Lung (tissue), 13 donors: ENCODE measurements around the gene THSD8. TPM values are rescaled to one million over a fixed set of nuclear protein-coding genes. Genes with fewer than 3 reads are reported as not detected.
"Not testable (repeated sequence)": the region's sequence is repeated elsewhere in the genome, so short reads cannot be mapped to it uniquely, and the experiment has no call there.

Experiments
- ATAC-seq: fragments of 200-7000 bp; cut with Tn5 transposase; one replicate; pipeline ENCODE4 v1.9.1; 2020; ENCODE audit warnings: moderate number of reproducible peaks; ENCODE audit not compliant: insufficient read depth, low FRiP score
- DNase-seq, 3 donors: peaks; one replicate each; pipeline ENCODE4 v3.0.0-alpha.2; 2013 to 2017
- H3K27ac ChIP-seq, 2 donors: one replicate each; pipeline ENCODE4 v1.5.1; 2013; ENCODE audit warnings: mild to moderate bottlenecking in 2 of 2, moderate library complexity in 2 of 2, control low read depth in 1 of 2, inconsistent platforms in 1 of 2, low read depth in 1 of 2, low read length in 1 of 2
- H3K27me3 ChIP-seq, 3 donors: one replicate each; pipeline ENCODE4 v1.5.1; 2013; ENCODE audit warnings: low read length in 2 of 3; ENCODE audit not compliant: control insufficient read depth in 3 of 3, insufficient read depth in 3 of 3
- H3K36me3 ChIP-seq, 4 donors: one replicate each; pipeline ENCODE4 v1.5.1; 2013; ENCODE audit warnings: low read length in 4 of 4, mild to moderate bottlenecking in 1 of 4, moderate library complexity in 1 of 4; ENCODE audit not compliant: control insufficient read depth in 4 of 4, insufficient read depth in 4 of 4
- H3K4me1 ChIP-seq, 5 donors: one replicate each; pipeline ENCODE4 v1.5.1; 2013; ENCODE audit warnings: low read length in 5 of 5, mild to moderate bottlenecking in 2 of 5, moderate library complexity in 1 of 5; ENCODE audit not compliant: control insufficient read depth in 5 of 5, insufficient read depth in 5 of 5
- H3K4me3 ChIP-seq: one replicate; pipeline ENCODE4 v1.5.1; 2013; ENCODE audit warnings: mild to moderate bottlenecking, control low read depth, moderate library complexity
- H3K9ac ChIP-seq, 2 donors: one replicate each; pipeline ENCODE4 v1.5.1; 2013; ENCODE audit warnings: low read length in 2 of 2, control low read depth in 1 of 2; ENCODE audit not compliant: insufficient read depth in 1 of 2
- H3K9me3 ChIP-seq, 4 donors: one replicate each; pipeline ENCODE4 v1.5.1; 2013; ENCODE audit warnings: low read length in 3 of 4, mild to moderate bottlenecking in 1 of 4, moderate library complexity in 1 of 4; ENCODE audit not compliant: control insufficient read depth in 4 of 4, insufficient read depth in 3 of 4
- CTCF ChIP-seq: IDR thresholded peaks from 2 replicates; pipeline ENCODE4 v1.5.1; 2012; ENCODE audit warnings: mild to moderate bottlenecking; ENCODE audit errors: control extremely low read depth, extremely low read depth
- WGBS, 2 donors: extraction: QIAGEN DNeasy Blood & Tissue Kit; methylation state at CpG; one replicate each; pipeline ENCODE4 v1.1.7; 2013; 5-methylcytosine and 5-hydroxymethylcytosine counted together
- polyA plus RNA-seq, 2 donors: library from polyadenylated mRNA; stranded (reverse); fragments of 200-250 nt; gene quantifications; one replicate each; pipeline ENCODE4 v1.2.1, GENCODE V29; 2013
- small RNA-seq: library from RNA; depleted of rRNA; stranded (forward); fragments of <200 nt; gene quantifications from one replicate; pipeline ENCODE3, GENCODE V24; 2014; ENCODE audit warnings: low replicate concordance
- total RNA-seq, 2 donors: library from RNA; depleted of rRNA in 1 of 2; stranded (reverse); fragments of >200 nt in 1 of 2; gene quantifications; one replicate each; pipeline ENCODE4 v1.2.1, GENCODE V29; 2014 to 2021
- donor health status: control.
- donor health status: control.
- donor health status: Bipolar disorder and iron deficiency.
- donor health status: healthy.
- donor health status: DM: yes; HTN: yes; CAD: no.

The THSD8 gene
- total and polyA plus RNA-seq, 4 donors = 0.10 to 6.2 (median 2.0) TPM

- DNase-seq = no peak
- Histone ChIP-seq H3K4me3 (no peak overlapping the region), H3K9ac (no peak overlapping the region), H3K27me3 (peaks cover 0 to 33% (median 23%) of the 10 kb centered on the region in 3 donors), H3K4me1 (peaks cover 0 to 5% (median 0%) of the 10 kb centered on the region in 5 donors), H3K9me3 (peaks cover 0 to 3% (median 0%) of the 10 kb centered on the region in 4 donors), H3K36me3 (no peaks in the 10 kb centered on the region), H3K27ac (no peak overlapping the region)
- TF ChIP-seq CTCF = no peak
- ATAC-seq = no peak
- WGBS, 2 donors = 83 to 92% methylated on average over 3 of the region's 3 CpGs
Measured at GRCh38 chr19:12843999-12844732, 42.3 kb downstream of the THSD8 start.

DNA sequence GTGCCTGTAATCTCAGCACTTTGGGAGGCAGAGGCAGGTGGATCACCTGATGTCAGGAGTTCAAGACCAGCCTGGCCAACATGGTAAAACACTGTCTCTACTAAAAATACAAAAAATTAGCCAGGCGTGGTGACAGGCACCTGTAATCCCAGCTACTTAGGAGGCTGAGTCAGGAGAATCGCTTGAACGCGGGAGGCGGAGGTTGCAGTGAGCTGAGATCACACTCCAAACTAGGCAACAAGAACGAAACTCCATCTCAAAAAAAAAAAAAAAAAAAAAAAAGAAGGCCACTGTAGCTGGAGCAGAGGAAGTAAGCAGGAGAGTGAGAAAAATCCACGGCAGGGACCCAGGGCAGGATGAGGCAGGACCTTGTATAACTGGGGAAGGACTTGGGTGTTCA lies 44.7 kb downstream of the THSD8 start:
- ATAC-seq, H3K4me1 ChIP-seq, H3K9ac ChIP-seq, H3K36me3 ChIP-seq, H3K4me3 ChIP-seq, H3K27ac ChIP-seq, H3K9me3 ChIP-seq, DNase-seq: not testable (repeated sequence)
- 79 to 86% methylated on average over 7 of the region's 7 CpGs for WGBS, 2 donors
- H3K27me3 ChIP-seq = peaks cover 0 to 13% (median 7%) of the 10 kb centered on the region in 3 donors

DNA sequence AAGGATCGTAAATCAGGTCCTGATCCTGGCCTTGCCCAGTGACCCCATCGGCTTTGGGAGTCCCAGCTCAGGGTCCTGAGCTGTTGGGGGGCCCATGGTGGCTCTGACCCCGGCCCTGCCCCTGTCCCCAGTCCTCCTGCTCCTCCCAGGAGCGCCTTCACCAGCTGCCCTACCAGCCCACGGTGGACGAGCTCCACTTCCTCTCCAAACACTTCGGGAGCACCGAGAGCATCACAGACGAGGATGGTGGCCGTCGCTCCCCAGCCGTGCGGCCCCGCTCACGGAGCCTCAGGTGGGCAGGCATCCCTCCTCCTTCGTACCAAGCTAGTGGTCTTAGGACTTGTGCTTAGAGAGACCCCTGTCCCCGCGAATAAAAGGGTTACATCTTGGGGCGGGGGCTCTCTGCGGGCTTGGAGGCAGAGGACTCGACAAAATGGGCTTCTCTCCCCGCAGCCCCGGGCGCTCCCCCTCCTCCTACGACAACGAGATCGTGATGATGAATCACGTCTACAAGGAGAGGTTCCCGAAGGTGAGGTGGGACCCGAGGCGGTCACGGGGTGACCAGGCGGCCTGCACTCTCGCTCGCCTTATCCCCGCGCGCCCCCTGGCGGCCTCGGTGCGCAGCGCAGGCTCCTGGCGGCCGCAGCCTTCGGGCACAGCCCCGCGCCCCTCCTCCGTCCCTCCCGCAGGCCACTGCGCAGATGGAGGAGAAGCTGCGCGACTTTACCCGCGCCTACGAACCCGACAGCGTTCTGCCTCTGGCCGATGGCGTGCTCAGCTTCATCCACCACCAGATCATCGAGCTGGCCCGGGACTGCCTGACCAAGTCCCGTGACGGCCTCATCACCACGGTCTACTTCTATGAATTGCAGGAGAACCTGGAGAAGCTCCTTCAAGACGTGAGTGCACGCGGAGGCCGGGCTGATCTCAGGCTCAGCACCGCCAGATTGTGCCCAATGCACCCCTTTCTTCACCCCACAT lies 45.6 kb downstream of the THSD8 start:
- H3K4me1 ChIP-seq = peaks cover 0 to 5% (median 0%) of the 10 kb centered on the region in 5 donors
- peak; percentile 98 for TF ChIP-seq CTCF
- H3K36me3 ChIP-seq = no peaks in the 10 kb centered on the region
- H3K27me3 ChIP-seq = peaks cover 0 to 6% (median 5%) of the 10 kb centered on the region in 3 donors
- peaks cover 0 to 3% (median 0%) of the 10 kb centered on the region in 4 donors for H3K9me3 ChIP-seq
- peak; percentile 95 for ATAC-seq
- no peak overlapping the region for H3K27ac ChIP-seq
- no peak overlapping the region for H3K4me3 ChIP-seq
- no peak overlapping the region for H3K9ac ChIP-seq
- peak; percentile 83 to 88 (median 85) for DNase-seq
- 10 to 11% methylated on average over 68 to 69 of the region's 69 CpGs for WGBS, 2 donors

Small RNA genes lying within 50 kb of the gene (small RNA-seq; reads per million reads assigned to genes)
- gene MIR5684 (not detected), gene MIR6794 (not detected)

Other genes starting within 250 kb of the THSD8 start
- 10 to 100 TPM in 1 of 2 donors, 1 to 10 TPM in 1; 7.7 to 10.4 TPM for gene ZNF490, start 191.3 kb upstream of the THSD8 start, total RNA-seq
- under 1 TPM; 0.94 to 0.96 TPM for gene ZNF490, start 191.3 kb upstream of the THSD8 start, polyA plus RNA-seq
- 10 to 100 TPM; 20.7 to 33.4 TPM for gene ZNF791, start 191.1 kb upstream of the THSD8 start, total RNA-seq
- gene ZNF791, start 191.1 kb upstream of the THSD8 start, polyA plus RNA-seq = 10 to 100 TPM in 1 of 2 donors, 1 to 10 TPM in 1; 5.5 to 10.1 TPM
- gene MAN2B1, start 135.3 kb upstream of the THSD8 start, total RNA-seq = 100 to 1,000 TPM in 1 of 2 donors, 10 to 100 TPM in 1; 38.7 to 160 TPM
- gene MAN2B1, start 135.3 kb upstream of the THSD8 start, polyA plus RNA-seq = 100 to 1,000 TPM in 1 of 2 donors, 10 to 100 TPM in 1; 93.2 to 118 TPM
- gene WDR83, start 135.3 kb upstream of the THSD8 start, total RNA-seq = 10 to 100 TPM in 1 of 2 donors, 1 to 10 TPM in 1; 7.9 to 11.9 TPM
- 10 to 100 TPM; 11.8 to 15.8 TPM for gene WDR83, start 135.3 kb upstream of the THSD8 start, polyA plus RNA-seq
- gene DHPS, start 120.2 kb upstream of the THSD8 start, total RNA-seq = 10 to 100 TPM; 65.0 to 78.8 TPM
- 10 to 100 TPM; 70.7 to 80.8 TPM for gene DHPS, start 120.2 kb upstream of the THSD8 start, polyA plus RNA-seq
- not detected for gene GNG14, start 114.1 kb upstream of the THSD8 start, total RNA-seq
- gene GNG14, start 114.1 kb upstream of the THSD8 start, polyA plus RNA-seq = not detected
- 10 to 100 TPM; 10.7 to 17.1 TPM for gene FBXW9, start 105.4 kb upstream of the THSD8 start, total RNA-seq
- 10 to 100 TPM in 1 of 2 donors, 1 to 10 TPM in 1; 6.8 to 13.0 TPM for gene FBXW9, start 105.4 kb upstream of the THSD8 start, polyA plus RNA-seq
- gene TNPO2, start 78.1 kb upstream of the THSD8 start, total RNA-seq = 10 to 100 TPM; 54.7 to 63.0 TPM
- 10 to 100 TPM; 29.5 to 31.5 TPM for gene TNPO2, start 78.1 kb upstream of the THSD8 start, polyA plus RNA-seq
- 100 to 1,000 TPM in 1 of 2 donors, 10 to 100 TPM in 1; 77.2 to 144 TPM for gene TRIR, start 67.4 kb upstream of the THSD8 start, total RNA-seq
- gene TRIR, start 67.4 kb upstream of the THSD8 start, polyA plus RNA-seq = 100 to 1,000 TPM; 226 to 422 TPM
- gene GET3, start 64.6 kb upstream of the THSD8 start, total RNA-seq = 10 to 100 TPM; 33.4 to 75.0 TPM
- 100 to 1,000 TPM in 1 of 2 donors, 10 to 100 TPM in 1; 78.8 to 112 TPM for gene GET3, start 64.6 kb upstream of the THSD8 start, polyA plus RNA-seq
- gene BEST2, start 50.3 kb upstream of the THSD8 start, total RNA-seq = not detected
- under 1 TPM in 1 of 2 donors, not detected in 1; 0.02 TPM for gene BEST2, start 50.3 kb upstream of the THSD8 start, polyA plus RNA-seq
- gene HOOK2, start 26.5 kb upstream of the THSD8 start, total RNA-seq = 10 to 100 TPM; 46.9 to 67.4 TPM
- 10 to 100 TPM; 39.8 to 54.3 TPM for gene HOOK2, start 26.5 kb upstream of the THSD8 start, polyA plus RNA-seq
- gene JUNB, start 10.6 kb upstream of the THSD8 start, total RNA-seq = 100 to 1,000 TPM; 121 to 205 TPM
- gene JUNB, start 10.6 kb upstream of the THSD8 start, polyA plus RNA-seq = 100 to 1,000 TPM; 111 to 689 TPM
- 100 to 1,000 TPM; 166 to 196 TPM for gene PRDX2, start 269 bp upstream of the THSD8 start, total RNA-seq
- gene PRDX2, start 269 bp upstream of the THSD8 start, polyA plus RNA-seq = 100 to 1,000 TPM; 132 to 181 TPM
- gene RNASEH2A, start 4.5 kb downstream of the THSD8 start, total RNA-seq = 10 to 100 TPM in 1 of 2 donors, 1 to 10 TPM in 1; 7.5 to 16.1 TPM
- gene RNASEH2A, start 4.5 kb downstream of the THSD8 start, polyA plus RNA-seq = 10 to 100 TPM in 1 of 2 donors, 1 to 10 TPM in 1; 7.3 to 11.1 TPM
- gene RTBDN, start 32.5 kb downstream of the THSD8 start, total RNA-seq = not detected
- not detected for gene RTBDN, start 32.5 kb downstream of the THSD8 start, polyA plus RNA-seq
- under 1 TPM; 0.55 to 0.88 TPM for gene MAST1, start 36.4 kb downstream of the THSD8 start, total RNA-seq
- under 1 TPM; 0.08 to 0.26 TPM for gene MAST1, start 36.4 kb downstream of the THSD8 start, polyA plus RNA-seq
- gene DNASE2, start 79.4 kb downstream of the THSD8 start, total RNA-seq = 10 to 100 TPM; 31.2 to 68.0 TPM
- gene DNASE2, start 79.4 kb downstream of the THSD8 start, polyA plus RNA-seq = 10 to 100 TPM; 32.2 to 72.3 TPM
- gene KLF1, start 85.1 kb downstream of the THSD8 start, total RNA-seq = 1 to 10 TPM in 1 of 2 donors, under 1 TPM in 1; 0.28 to 3.0 TPM
- under 1 TPM; 0.26 to 0.61 TPM for gene KLF1, start 85.1 kb downstream of the THSD8 start, polyA plus RNA-seq
- gene GCDH, start 89.1 kb downstream of the THSD8 start, total RNA-seq = 10 to 100 TPM; 24.0 to 31.3 TPM
- gene GCDH, start 89.1 kb downstream of the THSD8 start, polyA plus RNA-seq = 10 to 100 TPM; 15.6 to 33.8 TPM
- gene SYCE2, start 117.2 kb downstream of the THSD8 start, total RNA-seq = not detected
- gene SYCE2, start 117.2 kb downstream of the THSD8 start, polyA plus RNA-seq = under 1 TPM; 0.13 to 0.28 TPM
- gene FARSA, start 131.6 kb downstream of the THSD8 start, total RNA-seq = 10 to 100 TPM; 27.8 to 65.7 TPM
- gene FARSA, start 131.6 kb downstream of the THSD8 start, polyA plus RNA-seq = 10 to 100 TPM; 39.8 to 72.1 TPM
- 1,000 to 10,000 TPM in 1 of 2 donors, 100 to 1,000 TPM in 1; 479 to 1,551 TPM for gene CALR, start 136.5 kb downstream of the THSD8 start, total RNA-seq
- 1,000 to 10,000 TPM in 1 of 2 donors, 100 to 1,000 TPM in 1; 415 to 1,123 TPM for gene CALR, start 136.5 kb downstream of the THSD8 start, polyA plus RNA-seq
- gene RAD23A, start 143.8 kb downstream of the THSD8 start, total RNA-seq = 100 to 1,000 TPM in 1 of 2 donors, 10 to 100 TPM in 1; 79.7 to 122 TPM
- 100 to 1,000 TPM; 112 to 186 TPM for gene RAD23A, start 143.8 kb downstream of the THSD8 start, polyA plus RNA-seq
- gene GADD45GIP1, start 155.2 kb downstream of the THSD8 start, total RNA-seq = 10 to 100 TPM; 14.9 to 22.6 TPM
- 10 to 100 TPM; 50.0 to 69.0 TPM for gene GADD45GIP1, start 155.2 kb downstream of the THSD8 start, polyA plus RNA-seq
- under 1 TPM; 0.20 to 0.25 TPM for gene DAND5, start 167.5 kb downstream of the THSD8 start, total RNA-seq
- gene DAND5, start 167.5 kb downstream of the THSD8 start, polyA plus RNA-seq = under 1 TPM; 0.01 to 0.14 TPM
- 100 to 1,000 TPM; 129 to 190 TPM for gene NFIX, start 193.4 kb downstream of the THSD8 start, total RNA-seq
- gene NFIX, start 193.4 kb downstream of the THSD8 start, polyA plus RNA-seq = 10 to 100 TPM; 26.0 to 50.5 TPM